ENCODE measurements around the gene RPL29.

The RPL29 gene

DNA sequence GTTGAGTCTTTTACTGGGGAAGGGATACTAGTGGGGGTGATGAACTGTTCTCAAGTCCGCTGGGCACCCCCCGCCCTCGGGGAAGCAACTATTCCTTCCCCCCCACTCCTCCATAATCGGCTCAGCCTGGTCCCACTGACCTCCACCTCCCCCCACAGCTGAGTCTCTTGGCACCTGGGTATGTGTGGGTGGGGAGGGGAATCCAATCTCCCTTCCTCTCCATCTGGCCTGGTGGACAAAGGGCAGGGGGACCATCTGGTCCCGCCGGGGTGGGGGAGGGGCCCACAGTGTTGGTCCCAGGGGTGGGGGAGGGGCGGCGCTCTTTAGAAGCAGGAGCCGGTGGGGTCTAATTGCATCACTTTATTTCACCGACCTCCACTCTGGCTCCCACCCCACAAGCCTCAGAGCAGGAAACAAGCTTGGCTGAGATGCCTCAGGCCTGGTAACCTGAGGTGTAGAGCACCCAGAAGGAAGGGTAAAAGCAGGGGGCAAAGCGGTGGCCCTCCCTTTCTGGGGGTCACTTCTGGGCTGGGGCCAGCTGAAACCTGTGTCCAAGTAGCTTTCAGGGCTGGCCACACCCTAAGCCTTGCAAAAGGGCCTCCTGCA, 27.4 kb downstream of the RPL29 start:
- in situ Hi-C loops (cut with HindIII; ENCODE audit: low pct_ligation_motif_present, low sequenced_read_pairs): no loop called here
- H3K27ac ChIP-seq: no peak overlapping the region

DNA sequence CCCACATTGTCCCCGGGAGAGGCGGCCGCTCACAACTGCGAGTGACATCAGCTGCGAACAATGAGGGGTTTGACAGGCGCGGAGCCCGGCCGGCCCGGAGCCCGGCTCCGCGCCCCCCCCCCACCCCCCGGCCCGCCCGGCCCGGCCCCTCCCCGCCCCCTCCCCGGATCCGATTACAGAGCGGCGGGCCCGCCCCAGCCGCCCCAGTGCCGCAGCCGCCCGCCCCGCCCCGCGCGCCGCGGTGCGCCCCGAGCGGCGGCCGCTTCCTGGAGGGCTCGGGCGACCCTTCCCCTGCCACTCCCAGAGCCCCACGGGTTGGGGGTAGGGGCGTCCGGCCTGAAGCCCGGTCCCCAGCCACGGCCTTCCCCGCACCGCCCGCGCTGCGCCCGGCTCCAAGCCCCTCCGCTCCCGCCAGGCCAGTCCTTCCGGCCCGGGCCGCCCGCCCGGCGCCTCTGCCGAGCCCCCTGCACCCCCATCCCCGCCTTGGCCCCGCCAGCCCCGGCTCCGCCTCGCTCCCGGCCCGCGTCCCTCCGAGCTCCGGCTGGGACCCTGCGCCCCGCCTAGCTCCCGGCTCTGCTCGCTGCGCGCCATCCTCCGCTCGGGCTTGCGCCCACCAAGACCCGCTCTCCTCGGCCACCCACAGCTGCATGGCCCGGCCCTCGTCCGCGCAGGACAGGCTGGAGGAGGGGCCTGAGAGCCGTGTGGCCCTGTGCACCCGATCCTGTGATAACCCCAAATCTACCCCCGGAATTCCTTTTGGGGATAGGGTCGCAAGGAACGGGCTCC, 28.1 kb downstream of the RPL29 start, which contains the start of gene PCBP4:
Gene PCBP4, minus strand, starts transcription at position 71 of the 786 bp plus-strand sequence. CDS start 6,214 bp downstream, outside the sequence.
- no peaks in the 10 kb centered on the region for H3K36me3 ChIP-seq (replicated peaks)
- in situ Hi-C loops (cut with HindIII; ENCODE audit: low pct_ligation_motif_present, low sequenced_read_pairs): no loop called here
- no peak within 1 kb of the TSS for H3K27ac ChIP-seq
- no peaks in the 10 kb centered on the region for H3K27me3 ChIP-seq (replicated peaks)
- H3K4me3 ChIP-seq (ENCODE audit: low read depth, low read length): peak within 1 kb of the TSS; percentile 62
- TF ChIP-seq, protein P1, sequence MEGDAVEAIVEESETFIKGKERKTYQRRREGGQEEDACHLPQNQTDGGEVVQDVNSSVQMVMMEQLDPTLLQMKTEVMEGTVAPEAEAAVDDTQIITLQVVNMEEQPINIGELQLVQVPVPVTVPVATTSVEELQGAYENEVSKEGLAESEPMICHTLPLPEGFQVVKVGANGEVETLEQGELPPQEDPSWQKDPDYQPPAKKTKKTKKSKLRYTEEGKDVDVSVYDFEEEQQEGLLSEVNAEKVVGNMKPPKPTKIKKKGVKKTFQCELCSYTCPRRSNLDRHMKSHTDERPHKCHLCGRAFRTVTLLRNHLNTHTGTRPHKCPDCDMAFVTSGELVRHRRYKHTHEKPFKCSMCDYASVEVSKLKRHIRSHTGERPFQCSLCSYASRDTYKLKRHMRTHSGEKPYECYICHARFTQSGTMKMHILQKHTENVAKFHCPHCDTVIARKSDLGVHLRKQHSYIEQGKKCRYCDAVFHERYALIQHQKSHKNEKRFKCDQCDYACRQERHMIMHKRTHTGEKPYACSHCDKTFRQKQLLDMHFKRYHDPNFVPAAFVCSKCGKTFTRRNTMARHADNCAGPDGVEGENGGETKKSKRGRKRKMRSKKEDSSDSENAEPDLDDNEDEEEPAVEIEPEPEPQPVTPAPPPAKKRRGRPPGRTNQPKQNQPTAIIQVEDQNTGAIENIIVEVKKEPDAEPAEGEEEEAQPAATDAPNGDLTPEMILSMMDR (IDR thresholded peaks at IDR 0.05; ENCODE audit: low read depth, low read length, missing control alignments): no peak
- DNase-seq: no peak

More for the DNA sequence above, 27.4 kb downstream of the RPL29 start:
- TF ChIP-seq, protein P1 (IDR thresholded peaks at IDR 0.05; ENCODE audit: low read depth, low read length, missing control alignments): no peak
- H3K27me3 ChIP-seq (replicated peaks): no peaks in the 10 kb centered on the region
- no peak for DNase-seq
- H3K36me3 ChIP-seq (replicated peaks): no peaks in the 10 kb centered on the region
- peak overlapping the region; percentile 61 for H3K4me3 ChIP-seq (ENCODE audit: low read depth, low read length)

DNA sequence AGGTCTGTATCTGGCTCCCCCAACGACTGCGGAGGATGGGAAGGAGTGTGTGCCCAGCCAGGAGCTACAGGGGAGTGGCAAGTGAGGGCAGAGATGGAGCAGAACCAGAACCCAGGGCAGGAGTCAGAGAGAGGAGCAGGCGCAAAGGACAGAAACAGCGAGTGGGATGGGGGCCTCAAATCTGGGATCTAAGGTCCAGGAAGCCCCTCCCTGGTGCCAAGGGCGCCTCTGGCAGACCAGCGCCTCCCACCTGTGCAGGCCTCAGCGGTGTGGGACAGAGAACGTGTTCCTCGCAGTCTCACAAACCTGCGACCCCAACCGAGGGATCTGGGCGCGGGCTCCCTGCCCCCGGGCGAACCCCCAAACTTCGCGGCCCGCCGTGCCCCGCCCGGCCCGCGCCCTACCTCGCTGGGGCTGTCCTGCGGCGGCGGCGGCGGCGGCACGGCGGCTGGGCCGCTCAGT, 28.7 kb downstream of the RPL29 start:
- TF ChIP-seq, protein P1 (IDR thresholded peaks at IDR 0.05; ENCODE audit: low read depth, low read length, missing control alignments): no peak
- H3K4me3 ChIP-seq (ENCODE audit: low read depth, low read length): peak overlapping the region; percentile 62
- no peaks in the 10 kb centered on the region for H3K36me3 ChIP-seq (replicated peaks)
- H3K27ac ChIP-seq: no peak overlapping the region
- in situ Hi-C loops (cut with HindIII; ENCODE audit: low pct_ligation_motif_present, low sequenced_read_pairs): no loop called here
- no peak for DNase-seq
- no peaks in the 10 kb centered on the region for H3K27me3 ChIP-seq (replicated peaks)

DNA sequence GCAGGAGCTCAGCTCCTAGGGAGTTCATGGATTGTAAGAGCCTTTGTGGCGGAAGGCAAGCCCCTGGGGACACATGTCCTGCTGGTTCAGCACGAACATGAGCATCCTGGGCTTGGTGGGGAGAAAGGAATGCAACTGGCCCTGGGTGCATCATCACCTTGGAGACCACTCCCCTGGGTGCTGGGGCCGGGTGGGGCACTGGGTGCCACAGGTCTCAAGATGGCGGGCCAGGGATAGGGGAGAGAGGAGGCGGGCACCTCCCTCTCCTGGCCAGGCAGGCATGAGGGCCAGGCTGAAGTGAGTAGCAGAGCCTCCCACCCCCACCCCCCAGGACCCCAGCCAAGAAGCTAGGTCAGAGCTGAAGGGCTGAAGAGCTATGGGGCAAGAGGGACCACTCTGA, 29.2 kb downstream of the RPL29 start:
- DNase-seq: no peak
- Histone ChIP-seq H3K36me3 (replicated peaks) (no peaks in the 10 kb centered on the region), H3K4me3 (ENCODE audit: low read depth, low read length) (peak overlapping the region; percentile 62), H3K27me3 (replicated peaks) (no peaks in the 10 kb centered on the region), H3K27ac (no peak overlapping the region)
- in situ Hi-C loops (cut with HindIII; ENCODE audit: low pct_ligation_motif_present, low sequenced_read_pairs): no loop called here
- TF ChIP-seq, protein P1 (IDR thresholded peaks at IDR 0.05; ENCODE audit: low read depth, low read length, missing control alignments): no peak

DNA sequence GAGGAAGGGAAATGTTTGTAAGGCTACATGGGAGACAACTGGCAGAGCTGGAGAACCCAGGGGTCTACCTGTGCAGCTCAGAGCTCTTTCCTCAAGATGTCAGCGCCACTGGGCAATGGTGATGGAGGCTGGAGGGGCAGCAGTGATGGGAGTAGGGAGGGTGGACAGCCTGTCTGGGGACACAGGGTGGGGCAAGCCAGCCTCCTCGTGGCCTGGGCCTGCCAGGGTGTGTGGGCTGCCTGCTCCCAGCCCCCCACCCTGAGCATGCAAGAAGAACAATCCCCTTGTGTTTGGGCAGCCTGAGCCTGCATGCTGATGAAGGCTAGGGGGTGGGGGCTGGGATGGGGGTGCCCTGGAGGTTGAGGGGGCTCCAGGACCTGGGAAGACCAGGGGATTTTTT, 29.7 kb downstream of the RPL29 start:
- in situ Hi-C loops (cut with HindIII; ENCODE audit: low pct_ligation_motif_present, low sequenced_read_pairs): no loop called here
- TF ChIP-seq, protein P1 (IDR thresholded peaks at IDR 0.05; ENCODE audit: low read depth, low read length, missing control alignments): no peak
- no peaks in the 10 kb centered on the region for H3K27me3 ChIP-seq (replicated peaks)
- no peak overlapping the region for H3K4me3 ChIP-seq (ENCODE audit: low read depth, low read length)
- no peak overlapping the region for H3K27ac ChIP-seq
- DNase-seq: no peak
- H3K36me3 ChIP-seq (replicated peaks): no peaks in the 10 kb centered on the region
